Astrocyte (in vitro differentiated cells and primary cell): ENCODE results near the gene SV2C. TPM values are rescaled to one million over a fixed set of nuclear protein-coding genes. Genes with fewer than 3 reads are reported as not detected.

ENCODE experiments used
- DNase-seq: peaks from one replicate; pipeline ENCODE4 v3.0.0-alpha.2; 2010; ENCODE audit warnings: low read depth
- FAIRE-seq: peaks from 2 replicates; lab custom pipeline; 2011; peaks lifted over from hg19 to GRCh38; lab: Jason Lieb, UNC
- H2AFZ ChIP-seq: 2 replicates; pipeline ENCODE4 v1.6.0; 2012; ENCODE audit warnings: low read depth, low read length, inconsistent platforms
- H3K27ac ChIP-seq: 2 replicates; pipeline ENCODE4 v1.5.1; 2011; ENCODE audit warnings: low read depth, low read length, inconsistent platforms
- H3K27me3 ChIP-seq: 2 replicates; pipeline ENCODE4 v1.6.0; 2011; ENCODE audit warnings: low read length, inconsistent platforms; ENCODE audit not compliant: insufficient read depth
- H3K36me3 ChIP-seq: 2 replicates; pipeline ENCODE4 v1.5.1; 2011; ENCODE audit warnings: low read length, inconsistent platforms; ENCODE audit not compliant: insufficient read depth
- H3K4me1 ChIP-seq: 2 replicates; pipeline ENCODE4 v1.5.1; 2011; ENCODE audit warnings: low read length, inconsistent platforms; ENCODE audit not compliant: insufficient read depth
- H3K4me2 ChIP-seq: 2 replicates; pipeline ENCODE4 v1.6.0; 2012; ENCODE audit warnings: low read length, inconsistent platforms
- H3K4me3 ChIP-seq: 2 replicates; pipeline ENCODE4 v1.5.1; 2011; ENCODE audit warnings: low read depth, mild to moderate bottlenecking, low read length, inconsistent platforms; ENCODE audit not compliant: insufficient read depth
- H3K79me2 ChIP-seq: 2 replicates; pipeline ENCODE4 v1.6.0; 2012; ENCODE audit warnings: mild to moderate bottlenecking, low read length, inconsistent platforms; ENCODE audit not compliant: insufficient read depth
- H3K9ac ChIP-seq: 2 replicates; pipeline ENCODE4 v1.6.0; 2012; ENCODE audit warnings: mild to moderate bottlenecking, low read length, inconsistent platforms
- H3K9me3 ChIP-seq: 2 replicates; pipeline ENCODE4 v1.5.1; 2012; ENCODE audit warnings: low read depth, mild to moderate bottlenecking, low read length, inconsistent platforms; ENCODE audit not compliant: insufficient read depth
- H4K20me1 ChIP-seq: 2 replicates; pipeline ENCODE4 v1.6.0; 2012; ENCODE audit warnings: low read length, inconsistent platforms; ENCODE audit not compliant: insufficient read depth
- H3K27ac Mint-ChIP-seq: one replicate; pipeline ENCODE4 v1.8.0; 2021; ENCODE audit warnings: mild to moderate bottlenecking, mixed read lengths; ENCODE audit not compliant: unreplicated experiment
- H3K27me3 Mint-ChIP-seq: one replicate; pipeline ENCODE4 v1.8.0; 2021; ENCODE audit warnings: low read depth, mixed read lengths; ENCODE audit not compliant: unreplicated experiment
- H3K36me3 Mint-ChIP-seq: one replicate; pipeline ENCODE4 v1.8.0; 2021; ENCODE audit warnings: low read depth, mixed read lengths; ENCODE audit not compliant: unreplicated experiment
- H3K4me1 Mint-ChIP-seq: one replicate; pipeline ENCODE4 v1.8.0; 2021; ENCODE audit warnings: low read depth, mixed read lengths; ENCODE audit not compliant: unreplicated experiment
- H3K4me3 Mint-ChIP-seq: one replicate; pipeline ENCODE4 v1.8.0; 2021; ENCODE audit warnings: mild to moderate bottlenecking, moderate library complexity, mixed read lengths; ENCODE audit not compliant: unreplicated experiment
- H3K9me3 Mint-ChIP-seq: one replicate; pipeline ENCODE4 v1.8.0; 2021; ENCODE audit warnings: mild to moderate bottlenecking, mixed read lengths; ENCODE audit not compliant: unreplicated experiment
- CTCF ChIP-seq: IDR thresholded peaks from 2 replicates; pipeline ENCODE4 v1.5.1; 2011; ENCODE audit warnings: low read depth, mild to moderate bottlenecking, inconsistent platforms, low read length, moderate library complexity; ENCODE audit not compliant: insufficient read depth
- EZH2 ChIP-seq: IDR thresholded peaks from 2 replicates; pipeline ENCODE4 v1.6.1; 2012; ENCODE audit warnings: mild to moderate bottlenecking, low read length, inconsistent platforms; ENCODE audit not compliant: insufficient read depth
- total RNA-seq: library from RNA; stranded (reverse); gene quantifications from 2 replicates; pipeline ENCODE4 v1.2.1, GENCODE V29; 2021

SV2C gene
- total RNA-seq, 1 donor from 2014 or later, result 0.05 TPM

GRCh38 chr5:76153271-76153670, 70.1 kb downstream of the SV2C start:
- H3K27me3 ChIP-seq, result no peaks in the 10 kb centered on the region
- H3K79me2 ChIP-seq, result no peaks in the 10 kb centered on the region
- H3K36me3 ChIP-seq, result no peaks in the 10 kb centered on the region
- no peak overlapping the region for H3K4me3 Mint-ChIP-seq
- no peak overlapping the region for H3K4me3 ChIP-seq
- no peak overlapping the region for H3K9ac ChIP-seq
- no peaks in the 10 kb centered on the region for H3K4me1 ChIP-seq
- no peaks in the 10 kb centered on the region for H3K9me3 Mint-ChIP-seq
- DNase-seq (no peak), FAIRE-seq (no peak)
- TF ChIP-seq EZH2 (no peak), CTCF (no peak)
- H3K9me3 ChIP-seq, result no peaks in the 10 kb centered on the region
- H3K36me3 Mint-ChIP-seq, result no peaks in the 10 kb centered on the region
- H3K27ac ChIP-seq, result no peak overlapping the region
- no peaks in the 10 kb centered on the region for H4K20me1 ChIP-seq
- H2AFZ ChIP-seq, result no peak overlapping the region
- no peak overlapping the region for H3K27ac Mint-ChIP-seq
- H3K4me1 Mint-ChIP-seq, result peaks cover 3% of the 10 kb centered on the region
- no peak overlapping the region for H3K4me2 ChIP-seq
- peaks cover 4% of the 10 kb centered on the region for H3K27me3 Mint-ChIP-seq

GRCh38 chr5:76154009-76154690, 71.0 kb downstream of the SV2C start:
- H3K27me3 ChIP-seq, result no peaks in the 10 kb centered on the region
- no peak overlapping the region for H3K4me3 Mint-ChIP-seq

More at GRCh38 chr5:76154009-76154690, 71.0 kb downstream of the SV2C start:
- Mint-ChIP-seq H3K4me1 (peaks cover 3% of the 10 kb centered on the region), H3K27ac (no peak overlapping the region), H3K36me3 (no peaks in the 10 kb centered on the region), H3K27me3 (peaks cover 4% of the 10 kb centered on the region), H3K9me3 (no peaks in the 10 kb centered on the region)
- H3K4me3 ChIP-seq, result no peak overlapping the region
- H3K79me2 ChIP-seq, result no peaks in the 10 kb centered on the region
- no peak overlapping the region for H2AFZ ChIP-seq
- H4K20me1 ChIP-seq, result no peaks in the 10 kb centered on the region
- no peak overlapping the region for H3K4me2 ChIP-seq
- no peak overlapping the region for H3K27ac ChIP-seq
- no peak for DNase-seq
- FAIRE-seq, result no peak
- no peak overlapping the region for H3K9ac ChIP-seq
- no peaks in the 10 kb centered on the region for H3K36me3 ChIP-seq
- no peaks in the 10 kb centered on the region for H3K4me1 ChIP-seq
- no peaks in the 10 kb centered on the region for H3K9me3 ChIP-seq
- TF ChIP-seq EZH2, result no peak
- no peak for TF ChIP-seq CTCF
